Endodermal cell (in vitro differentiated cells): ENCODE data around the gene UGT1A4. TPM values are rescaled to one million over a fixed set of nuclear protein-coding genes. Genes with fewer than 3 reads are reported as not detected.
A peak's percentile ranks its signal among the peaks of the same experiment; 100 is the strongest.

Experiments
- DNase-seq: peaks from one replicate; pipeline ENCODE4 v3.0.0-alpha.2; 2017
- H3K27ac ChIP-seq: 2 replicates; pipeline ENCODE4 v1.5.1; 2013; ENCODE audit warnings: mild to moderate bottlenecking, low read depth, low read length, moderate library complexity
- H3K27me3 ChIP-seq: 2 replicates; pipeline ENCODE4 v1.6.1; 2013; ENCODE audit warnings: mild to moderate bottlenecking, low read length, moderate library complexity; ENCODE audit not compliant: insufficient read depth, control insufficient read depth, poor library complexity, severe bottlenecking
- H3K36me3 ChIP-seq: 2 replicates; pipeline ENCODE4 v1.7.0; 2013; ENCODE audit warnings: mild to moderate bottlenecking, low read length, moderate library complexity; ENCODE audit not compliant: control insufficient read depth, insufficient read depth
- H3K4me1 ChIP-seq: one replicate; pipeline ENCODE4 v1.7.0; 2013; ENCODE audit warnings: low read length; ENCODE audit not compliant: control insufficient read depth, insufficient read depth
- H3K4me3 ChIP-seq: 2 replicates; pipeline ENCODE4 v1.5.1; 2013; ENCODE audit warnings: mild to moderate bottlenecking, low read length, moderate library complexity
- H3K9ac ChIP-seq: 2 replicates; pipeline ENCODE4 v1.6.1; 2013; ENCODE audit warnings: mild to moderate bottlenecking, low read length, moderate library complexity; ENCODE audit not compliant: poor library complexity, severe bottlenecking; ENCODE audit errors: extremely low read depth
- H3K9me3 ChIP-seq: 2 replicates; pipeline ENCODE4 v1.6.1; 2013; ENCODE audit warnings: mild to moderate bottlenecking, low read length, moderate library complexity; ENCODE audit not compliant: control insufficient read depth
- H3K27ac Mint-ChIP-seq: 2 replicates; pipeline ENCODE4 v1.8.0; 2020; ENCODE audit warnings: mixed read lengths
- H3K27me3 Mint-ChIP-seq: 2 replicates; pipeline ENCODE4 v1.8.0; 2021; ENCODE audit warnings: mild to moderate bottlenecking, mixed read lengths; ENCODE audit not compliant: insufficient read depth
- H3K36me3 Mint-ChIP-seq: 2 replicates; pipeline ENCODE4 v1.8.0; 2020; ENCODE audit warnings: low read depth, mixed read lengths
- H3K4me1 Mint-ChIP-seq: 2 replicates; pipeline ENCODE4 v1.8.0; 2020; ENCODE audit warnings: mixed read lengths
- H3K4me3 Mint-ChIP-seq: 2 replicates; pipeline ENCODE4 v1.8.0; 2020; ENCODE audit warnings: mild to moderate bottlenecking, moderate library complexity, mixed read lengths
- H3K9me3 Mint-ChIP-seq: 2 replicates; pipeline ENCODE4 v1.8.0; 2020; ENCODE audit warnings: mild to moderate bottlenecking, mixed read lengths
- CTCF ChIP-seq: fragments of 200-600 bp; sonication (generic); conservative IDR thresholded peaks from 2 replicates; pipeline ENCODE4 v1.5.0; 2021; ENCODE audit warnings: antibody characterized with exemption, mild to moderate bottlenecking
- WGBS, 2 experiments: methylation state at CpG; one replicate each; pipeline versions ENCODE4 v1.1.5 to v1.1.7; 2013; ENCODE audit warnings: missing lambda C conversion rate in 2 of 2, mixed read lengths in 1 of 2; ENCODE audit not compliant: insufficient coverage in 1 of 2, insufficient read length in 1 of 2; 5-methylcytosine and 5-hydroxymethylcytosine counted together
- total RNA-seq, 2 donors: library from RNA; stranded (reverse); fragmentation: NEBNext Ultra II Directional in 1 of 2; extraction: Animal tissue kit (Norgen Biotek cat#: 25700) in 1 of 2; gene quantifications; 2 replicates in 1 of 2; 3 replicates in 1 of 2; pipeline ENCODE4 v1.2.1, GENCODE V29; 2021

Gene UGT1A4
- total RNA-seq, 2 donors from 2014 or later = not detected

DNA sequence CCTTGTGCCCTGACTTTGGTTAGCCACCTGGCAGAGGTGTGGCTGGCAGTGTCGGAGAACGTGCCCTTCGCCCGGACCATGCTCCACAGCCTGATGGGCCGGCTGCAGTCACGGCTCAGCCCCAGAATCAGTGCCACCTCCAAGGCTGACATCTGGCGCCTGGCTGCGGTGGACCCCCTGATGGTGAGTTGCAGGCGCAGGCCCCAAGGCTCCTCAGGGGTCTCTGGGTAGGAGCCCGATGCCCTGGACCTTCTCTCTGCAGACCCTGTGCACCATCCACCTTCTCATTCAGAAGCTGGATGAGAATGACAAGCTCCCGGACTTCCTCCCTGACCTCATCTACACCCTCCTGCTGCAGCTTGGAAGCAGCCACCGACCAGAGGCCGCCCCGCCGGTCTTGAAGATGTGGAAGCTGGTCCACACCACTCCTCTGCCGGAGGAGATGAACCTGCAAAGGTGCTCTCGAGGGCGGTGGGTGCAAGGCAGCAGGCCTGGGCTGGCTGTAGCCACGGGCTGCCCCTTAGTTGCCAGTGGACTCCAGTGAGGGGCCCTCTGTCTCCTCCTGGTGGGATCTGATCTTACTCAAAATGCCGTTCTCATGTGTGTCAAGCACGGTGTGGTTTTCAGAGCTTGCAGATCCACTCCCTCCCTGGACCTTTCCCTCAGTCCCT is 103.7 kb downstream of the UGT1A4 start:
- no peaks in the 10 kb centered on the region for H3K36me3 Mint-ChIP-seq
- Histone ChIP-seq H3K27me3 (no peaks in the 10 kb centered on the region), H3K27ac (no peak overlapping the region), H3K36me3 (no peaks in the 10 kb centered on the region), H3K9me3 (no peaks in the 10 kb centered on the region), H3K9ac (no peak overlapping the region), H3K4me1 (no peaks in the 10 kb centered on the region), H3K4me3 (no peak overlapping the region)
- peak; percentile 35 for DNase-seq
- WGBS, 2 experiments = 90 to 97% methylated on average over 19 to 21 of the region's 21 CpGs
- no peak overlapping the region for H3K4me3 Mint-ChIP-seq
- H3K27me3 Mint-ChIP-seq = no peaks in the 10 kb centered on the region
- no peak overlapping the region for H3K27ac Mint-ChIP-seq
- TF ChIP-seq CTCF = no peak
- H3K4me1 Mint-ChIP-seq = peaks cover 7% of the 10 kb centered on the region
- peaks cover 2% of the 10 kb centered on the region for H3K9me3 Mint-ChIP-seq

Other genes starting within 250 kb of the UGT1A4 start
- gene USP40, start 152.0 kb upstream of the UGT1A4 start, total RNA-seq = 10 to 100 TPM; 12.9 to 22.4 TPM
- gene UGT1A8, start 101.1 kb upstream of the UGT1A4 start, total RNA-seq = not detected
- gene UGT1A10, start 82.3 kb upstream of the UGT1A4 start, total RNA-seq = under 1 TPM in 1 of 2 donors, not detected in 1; 0.13 TPM
- gene UGT1A9, start 46.8 kb upstream of the UGT1A4 start, total RNA-seq = not detected
- gene UGT1A7, start 36.8 kb upstream of the UGT1A4 start, total RNA-seq = not detected
- gene UGT1A6, start 25.8 kb upstream of the UGT1A4 start, total RNA-seq = not detected
- gene UGT1A5, start 5.8 kb upstream of the UGT1A4 start, total RNA-seq = not detected
- not detected for gene UGT1A3, start 10.3 kb downstream of the UGT1A4 start, total RNA-seq
- not detected for gene UGT1A1, start 41.5 kb downstream of the UGT1A4 start, total RNA-seq
- gene MROH2A, start 59.6 kb downstream of the UGT1A4 start, total RNA-seq = not detected
- gene HJURP, start 135.8 kb downstream of the UGT1A4 start, total RNA-seq = 10 to 100 TPM; 39.4 to 78.9 TPM
- gene TRPM8, start 198.6 kb downstream of the UGT1A4 start, total RNA-seq = not detected